Endothelial cell of umbilical vein (primary cell): Measurements from ENCODE around the gene FAM117B. TPM values are rescaled to one million over a fixed set of nuclear protein-coding genes. Genes with fewer than 3 reads are reported as not detected.

Source experiments
- BruUV-seq: library from RNA; stranded (reverse); fragments of 400-500 nt; replicated peaks from 2 replicates; lab custom pipeline; 2021; lab: Mats Ljungman, UMichigan
- CTCF ChIA-PET: fragments of 300-600, 350-600 bp; sonication (Branson Sonifier 250); formaldehyde crosslinking; loops from one replicate; lab custom pipeline; 2021; ENCODE audit warnings: antibody characterized with exemption, inconsistent platforms; lab: Charles Lee
- POLR2A ChIA-PET: fragments of 300-600, 350-600 bp; sonication (Branson Sonifier 250); formaldehyde crosslinking; loops from one replicate; lab custom pipeline; 2021; ENCODE audit warnings: antibody characterized with exemption, inconsistent platforms; lab: Charles Lee
- DNase-seq: peaks from one replicate; pipeline ENCODE4 v3.0.0-alpha.2; 2011; ENCODE audit warnings: low read depth, low spot score
- FAIRE-seq: peaks from 2 replicates; lab custom pipeline; 2011; peaks lifted over from hg19 to GRCh38; lab: Jason Lieb, UNC
- H2AFZ ChIP-seq: 2 replicates; pipeline ENCODE4 v1.6.0; 2012; ENCODE audit warnings: low read depth, low read length, control low read depth, inconsistent platforms
- H3K27ac ChIP-seq: 2 replicates; pipeline ENCODE4 v1.5.1; 2011; ENCODE audit warnings: low read depth, mild to moderate bottlenecking, control low read depth, low read length, moderate library complexity; ENCODE audit not compliant: insufficient read depth
- H3K27me3 ChIP-seq, 2 experiments: 2 replicates each; pipeline versions ENCODE4 v1.6.0 to v1.6.1; 2011; ENCODE audit warnings: low read length in 2 of 2, mixed read lengths in 1 of 2; ENCODE audit not compliant: control insufficient read depth in 2 of 2, insufficient read depth in 2 of 2
- H3K36me3 ChIP-seq, 2 experiments: 2 replicates in 1 of 2; 3 replicates in 1 of 2; pipeline ENCODE4 v1.5.1; 2011; ENCODE audit warnings: low read length in 2 of 2, mild to moderate bottlenecking in 1 of 2, moderate library complexity in 1 of 2; ENCODE audit not compliant: control insufficient read depth in 2 of 2, insufficient read depth in 2 of 2; ENCODE audit errors: extremely low read depth in 1 of 2
- H3K4me1 ChIP-seq: 3 replicates; pipeline ENCODE4 v1.5.1; 2011; ENCODE audit warnings: mild to moderate bottlenecking, low read length; ENCODE audit not compliant: control insufficient read depth, insufficient read depth; ENCODE audit errors: extremely low read depth
- H3K4me2 ChIP-seq: 2 replicates; pipeline ENCODE4 v1.6.1; 2011; ENCODE audit warnings: low read length, control low read depth, mixed read lengths; ENCODE audit not compliant: insufficient read depth
- H3K4me3 ChIP-seq, 3 experiments: fragments of 200-600 bp in 1 of 3; sonication (generic), shearing (Covaris generic) in 1 of 3; replicated peaks in 1 of 3; 2 replicates each; pipeline ENCODE4 v1.5.1; 2011 to 2016; ENCODE audit warnings: control low read depth in 3 of 3, low read length in 3 of 3, mild to moderate bottlenecking in 2 of 3, inconsistent platforms in 1 of 3, low read depth in 1 of 3, moderate library complexity in 1 of 3; ENCODE audit not compliant: insufficient read depth in 1 of 3
- H3K79me2 ChIP-seq: 2 replicates; pipeline ENCODE4 v1.6.0; 2012; ENCODE audit warnings: low read length, inconsistent platforms; ENCODE audit not compliant: control insufficient read depth, insufficient read depth
- H3K9ac ChIP-seq: replicated peaks from 2 replicates; pipeline ENCODE3; 2011; ENCODE audit warnings: low read length, control low read depth; ENCODE audit not compliant: insufficient read depth; ENCODE audit errors: extremely low read depth
- H3K9me1 ChIP-seq: replicated peaks from 3 replicates; pipeline ENCODE4 v1.6.0; 2011; ENCODE audit warnings: mild to moderate bottlenecking, low read length; ENCODE audit not compliant: control insufficient read depth, insufficient read depth; ENCODE audit errors: extremely low read depth
- H3K9me3 ChIP-seq: replicated peaks from 2 replicates; pipeline ENCODE4 v1.5.1; 2012; ENCODE audit warnings: low read length, inconsistent platforms; ENCODE audit not compliant: control insufficient read depth, insufficient read depth
- H4K20me1 ChIP-seq: replicated peaks from 2 replicates; pipeline ENCODE3; 2011; ENCODE audit warnings: mild to moderate bottlenecking, low read length; ENCODE audit not compliant: control insufficient read depth, insufficient read depth; ENCODE audit errors: extremely low read depth
- JUN ChIP-seq: IDR thresholded peaks from 2 replicates; pipeline ENCODE4 v1.6.1; 2011; ENCODE audit warnings: borderline replicate concordance, low read depth; ENCODE audit not compliant: insufficient read length, insufficient read depth
- MAX ChIP-seq: IDR thresholded peaks from 2 replicates; pipeline ENCODE4 v1.6.1; 2011; ENCODE audit not compliant: insufficient read depth, insufficient read length
- MYC ChIP-seq: IDR thresholded peaks from one replicate; pipeline ENCODE4 v1.6.1; 2011; ENCODE audit warnings: mild to moderate bottlenecking, low read depth, low read length
- dilution Hi-C: fragments of 300-500 bp; cut with MboI; formaldehyde crosslinking; loops from one replicate; pipeline ENCODE4 v1.15.0; 2019; ENCODE audit warnings: low sequenced_read_pairs; ENCODE audit not compliant: extremely low pct_ligation_motif_present
- intact Hi-C: fragments of 100-400 bp; cut with micrococcal nuclease; formaldehyde crosslinking; loops from one replicate; pipeline ENCODE4 v1.10.0; 2022
- polyA plus RNA-seq, 4 experiments: library from polyadenylated mRNA; depleted of rRNA in 3 of 4; stranded (reverse) in 3 of 4; unstranded in 1 of 4; fragments of >200 nt; gene quantifications; 2 replicates each; pipeline versions ENCODE4 v1.2.1 to v1.2.3, GENCODE V29; 2011 to 2012; ENCODE audit warnings: missing spikeins in 1 of 4
- total RNA-seq: library from RNA; stranded (reverse); gene quantifications from 2 replicates; pipeline ENCODE4 v1.2.3, GENCODE V29; 2021
- TF ChIP-seq, protein P1 (sequence below), 2 donors: IDR thresholded peaks; 1 replicate in 1 of 2; 2 replicates in 1 of 2; pipeline ENCODE4 v1.5.1; 2011; ENCODE audit warnings: low read length in 2 of 2, mild to moderate bottlenecking in 2 of 2, moderate library complexity in 2 of 2, control low read depth in 1 of 2, inconsistent platforms in 1 of 2, low read depth in 1 of 2; ENCODE audit not compliant: insufficient read depth in 1 of 2; ENCODE audit errors: extremely low read depth in 1 of 2

Gene FAM117B
- total and polyA plus RNA-seq, 2 donors (not counting 3 experiments of a cell fraction or from before 2014, with no cell fraction given) = 1.3 to 7.0 TPM

DNA sequence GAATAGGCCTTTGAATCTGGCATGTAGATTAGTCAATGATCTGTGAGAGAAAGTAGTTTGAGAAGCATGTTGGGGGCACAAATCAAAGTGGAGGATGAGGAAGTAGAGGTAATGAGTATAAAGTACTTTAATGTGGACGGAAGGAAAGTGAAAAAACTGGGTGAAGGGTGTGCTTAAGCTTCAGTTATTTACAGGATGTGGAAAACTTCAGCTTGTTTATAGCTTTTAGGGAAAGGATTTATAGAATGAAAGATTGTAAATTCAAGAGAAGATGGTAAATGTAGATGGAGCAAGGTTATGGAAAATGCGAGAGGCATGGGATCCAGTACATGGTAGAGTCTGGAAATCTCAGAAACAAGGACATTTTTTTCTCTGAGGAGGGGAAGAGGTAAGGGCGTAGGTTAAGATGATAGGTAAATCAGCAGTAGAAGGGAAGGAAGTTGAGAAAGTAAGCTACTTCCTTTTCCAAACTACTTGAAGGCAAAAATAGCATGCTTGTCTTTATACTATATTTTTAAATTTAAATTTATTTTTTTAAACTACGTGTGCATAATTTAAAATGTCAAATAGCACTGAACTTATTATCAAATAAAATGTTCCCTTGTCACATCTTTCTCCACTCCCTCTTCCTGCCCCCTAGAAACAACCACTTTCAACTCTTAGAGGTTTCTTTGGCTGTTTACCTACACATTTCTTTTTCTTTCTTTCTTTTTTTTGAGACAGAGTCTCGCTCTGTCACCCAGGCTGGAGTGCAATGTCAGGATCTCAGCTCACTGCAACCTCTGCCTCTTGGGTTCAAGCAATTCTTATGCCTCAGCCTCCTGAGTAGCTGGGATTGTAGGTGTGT, 8.5 kb downstream of the FAM117B start:
- no TSS peak for BruUV-seq
- Histone ChIP-seq H3K9me1 (no peaks in the 10 kb centered on the region), H3K79me2 (no peaks in the 10 kb centered on the region), H2AFZ (no peak overlapping the region), H3K4me2 (peak overlapping the region; percentile 29), H3K4me3 (no peak overlapping the region), H3K27me3 (no peaks in the 10 kb centered on the region), H4K20me1 (no peaks in the 10 kb centered on the region), H3K27ac (no peak overlapping the region), H3K9me3 (no peaks in the 10 kb centered on the region), H3K9ac (no peak overlapping the region), H3K4me1 (peaks cover 5% of the 10 kb centered on the region), H3K36me3 (no peaks in the 10 kb centered on the region)
- dilution Hi-C loops (no loop called here), intact Hi-C loops (no loop called here)
- FAIRE-seq = no peak
- no peak for TF ChIP-seq MAX
- TF ChIP-seq MYC = no peak
- TF ChIP-seq, protein P1, sequence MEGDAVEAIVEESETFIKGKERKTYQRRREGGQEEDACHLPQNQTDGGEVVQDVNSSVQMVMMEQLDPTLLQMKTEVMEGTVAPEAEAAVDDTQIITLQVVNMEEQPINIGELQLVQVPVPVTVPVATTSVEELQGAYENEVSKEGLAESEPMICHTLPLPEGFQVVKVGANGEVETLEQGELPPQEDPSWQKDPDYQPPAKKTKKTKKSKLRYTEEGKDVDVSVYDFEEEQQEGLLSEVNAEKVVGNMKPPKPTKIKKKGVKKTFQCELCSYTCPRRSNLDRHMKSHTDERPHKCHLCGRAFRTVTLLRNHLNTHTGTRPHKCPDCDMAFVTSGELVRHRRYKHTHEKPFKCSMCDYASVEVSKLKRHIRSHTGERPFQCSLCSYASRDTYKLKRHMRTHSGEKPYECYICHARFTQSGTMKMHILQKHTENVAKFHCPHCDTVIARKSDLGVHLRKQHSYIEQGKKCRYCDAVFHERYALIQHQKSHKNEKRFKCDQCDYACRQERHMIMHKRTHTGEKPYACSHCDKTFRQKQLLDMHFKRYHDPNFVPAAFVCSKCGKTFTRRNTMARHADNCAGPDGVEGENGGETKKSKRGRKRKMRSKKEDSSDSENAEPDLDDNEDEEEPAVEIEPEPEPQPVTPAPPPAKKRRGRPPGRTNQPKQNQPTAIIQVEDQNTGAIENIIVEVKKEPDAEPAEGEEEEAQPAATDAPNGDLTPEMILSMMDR (IDR thresholded peaks at IDR 0.05; ENCODE audit: extremely low read depth in 1 of 2, insufficient read depth in 1 of 2, low read depth in 1 of 2, low read length in 2 of 2) = no peak
- POLR2A ChIA-PET = no interaction called here
- CTCF ChIA-PET = interaction anchor here (1.9 kb wide), 1 partner anchor 55 kb away, joined by 6 read pairs; no protein-coding TSS in a partner anchor
- peak; percentile 17 for DNase-seq

DNA sequence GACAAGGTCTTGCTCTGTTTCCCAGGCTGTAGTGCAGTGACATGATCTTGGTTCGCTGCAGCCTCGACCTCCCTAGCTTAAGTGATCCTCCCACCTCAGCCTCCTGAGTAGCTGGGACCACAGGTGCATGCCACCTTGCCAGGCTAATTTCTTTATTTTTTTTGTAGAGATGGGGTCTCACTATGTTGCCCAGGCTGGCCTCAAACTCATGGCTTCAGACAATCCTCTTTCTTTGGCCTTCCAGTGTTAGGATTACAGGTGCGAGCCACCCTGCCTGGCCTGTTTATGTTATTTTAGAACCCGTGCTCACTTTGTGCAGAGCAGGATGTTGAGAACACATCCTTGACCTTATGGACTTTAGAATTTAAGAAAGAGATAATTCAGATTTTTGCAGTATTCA, 17.4 kb downstream of the FAM117B start:
- FAIRE-seq = no peak
- Histone ChIP-seq H3K36me3 (no peaks in the 10 kb centered on the region), H2AFZ (no peak overlapping the region), H3K9me3 (no peaks in the 10 kb centered on the region), H3K9ac (no peak overlapping the region), H3K4me3 (no peak overlapping the region), H3K79me2 (no peaks in the 10 kb centered on the region), H4K20me1 (no peaks in the 10 kb centered on the region), H3K4me2 (no peak overlapping the region), H3K27ac (no peak overlapping the region), H3K9me1 (no peaks in the 10 kb centered on the region), H3K27me3 (no peaks in the 10 kb centered on the region), H3K4me1 (no peaks in the 10 kb centered on the region)
- POLR2A ChIA-PET = no interaction called here
- dilution Hi-C loops = no loop called here
- CTCF ChIA-PET = no interaction called here
- no peak for TF ChIP-seq MYC
- TF ChIP-seq JUN = no peak
- intact Hi-C loops = no loop called here
- no peak for DNase-seq
- no TSS peak for BruUV-seq
